NK-92 (cell line): ENCODE results near the gene ESRP2.

Experiments used
- DNase-seq: peaks from one replicate; lab custom pipeline; 2025; ENCODE audit not compliant: unreplicated experiment; lab: John Stamatoyannopoulos, UW

Gene ESRP2

GRCh38 chr16:68223072-68223471, 12.9 kb downstream of the ESRP2 start:
- DNase-seq: no peak

GRCh38 chr16:68219725-68220351, 16.1 kb downstream of the ESRP2 start:
- no peak for DNase-seq

- DNase-seq: no peak
Observed at GRCh38 chr16:68217506-68217905, 18.4 kb downstream of the ESRP2 start.

GRCh38 chr16:68216240-68216639, 19.7 kb downstream of the ESRP2 start:
- DNase-seq: no peak

- no peak for DNase-seq
Observed at GRCh38 chr16:68215302-68215701, 20.6 kb downstream of the ESRP2 start.

- DNase-seq: no peak
Observed at GRCh38 chr16:68214726-68215125, 21.2 kb downstream of the ESRP2 start.

- no peak for DNase-seq
Observed at GRCh38 chr16:68206245-68206644, 29.7 kb downstream of the ESRP2 start.

- no peak for DNase-seq
Observed at GRCh38 chr16:68202091-68202519, 33.8 kb downstream of the ESRP2 start.

- no peak for DNase-seq
Observed at GRCh38 chr16:68200088-68200783, 35.7 kb downstream of the ESRP2 start.

- DNase-seq: no peak
Observed at GRCh38 chr16:68197250-68197649, 38.7 kb downstream of the ESRP2 start.

- no peak for DNase-seq
Observed at GRCh38 chr16:68194251-68194650, 41.7 kb downstream of the ESRP2 start.

- DNase-seq: no peak
Observed at GRCh38 chr16:68190736-68191510, 45.0 kb downstream of the ESRP2 start.

GRCh38 chr16:68190081-68190480, 45.8 kb downstream of the ESRP2 start:
- DNase-seq: no peak

GRCh38 chr16:68188170-68188569, 47.8 kb downstream of the ESRP2 start:
- DNase-seq: no peak

- DNase-seq: no peak
Observed at GRCh38 chr16:68187505-68187904, 48.4 kb downstream of the ESRP2 start.

- no peak for DNase-seq
Observed at GRCh38 chr16:68186877-68187276, 49.0 kb downstream of the ESRP2 start.

- no peak for DNase-seq
Observed at GRCh38 chr16:68183046-68183445, 52.9 kb downstream of the ESRP2 start.

- no peak for DNase-seq
Observed at GRCh38 chr16:68179855-68180254, 56.1 kb downstream of the ESRP2 start.

GRCh38 chr16:68179196-68179795, 56.6 kb downstream of the ESRP2 start:
- DNase-seq: no peak
